ENCODE results near the gene MAU2.

GRCh38 chr19:19342086-19343015 is 21.7 kb downstream of the MAU2 start:
- TF ChIP-seq CTCF (IDR thresholded peaks at IDR 0.05): peak; percentile 69 to 77 (median 70)
- no peak for TF ChIP-seq POLR2A (IDR thresholded peaks at IDR 0.05)
- peak; percentile 10 for TF ChIP-seq POLR2AphosphoS5 (IDR thresholded peaks at IDR 0.05)

All from prostate gland (tissue), 2 donors.